ENCODE measurements around the gene NAV2. TPM values are rescaled to one million over a fixed set of nuclear protein-coding genes. Genes with fewer than 3 reads are reported as not detected.

The NAV2 gene
- total RNA-seq, 4 donors from 2014 or later, result 19.2 to 34.7 (median 25.8) TPM

DNA sequence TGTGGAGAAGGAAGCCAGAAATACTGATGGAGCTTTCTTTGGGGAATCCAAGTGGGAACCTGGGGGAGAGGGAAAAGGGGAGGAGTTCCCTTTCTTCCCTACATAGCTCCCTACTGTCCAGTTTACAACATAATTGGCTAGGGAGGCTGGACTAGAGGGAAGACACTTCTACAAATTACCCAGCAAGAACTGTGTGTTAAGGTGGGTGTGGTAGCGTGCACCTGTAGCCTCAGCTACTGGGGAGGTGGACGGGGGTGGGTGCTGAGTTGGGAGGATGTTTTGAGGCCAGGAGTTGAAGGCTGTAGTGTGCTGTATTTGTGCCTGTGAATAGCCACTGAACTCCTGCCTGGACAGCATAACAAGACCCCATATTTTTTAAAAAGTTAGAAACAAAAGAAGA is 74.0 kb downstream of the NAV2 start:
- Histone ChIP-seq H3K27me3 (no peaks in the 10 kb centered on the region), H3K27ac (no peak overlapping the region), H3K9me3 (no peaks in the 10 kb centered on the region), H3K4me3 (no peak overlapping the region), H3K36me3 (no peaks in the 10 kb centered on the region), H3K4me1 (peaks cover 0 to 32% (median 13%) of the 10 kb centered on the region in 4 donors)
- DNase-seq (ENCODE audit: low spot score in 2 of 2), result no peak
- TF ChIP-seq POLR2A (IDR thresholded peaks at IDR 0.05), result no peak
- no peak for TF ChIP-seq EP300 (IDR thresholded peaks at IDR 0.05)
- TF ChIP-seq CTCF (IDR thresholded peaks at IDR 0.05), result no peak
- WGBS, 2 donors, result 80 to 81% methylated on average over 2 of the region's 2 CpGs

DNA sequence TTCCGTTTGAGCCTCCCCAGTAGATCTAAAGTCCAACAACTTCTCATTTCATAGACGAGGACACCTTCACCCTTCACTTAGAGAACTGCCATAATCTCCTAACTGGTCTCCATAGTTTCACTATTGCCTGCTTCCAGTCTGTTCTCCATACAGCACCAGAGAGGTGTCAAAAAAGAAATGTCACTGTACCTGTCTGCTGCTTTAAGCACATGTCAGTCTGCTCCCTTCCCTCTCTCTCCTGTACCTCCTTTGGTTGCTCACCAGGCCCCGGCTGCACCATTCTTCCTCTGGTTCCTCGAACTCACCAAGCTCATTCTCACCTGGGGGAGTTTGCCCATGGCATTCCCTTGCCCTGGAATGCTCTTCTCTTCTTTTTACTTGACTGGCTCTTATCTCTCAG is 75.8 kb downstream of the NAV2 start:
- no peaks in the 10 kb centered on the region for H3K9me3 ChIP-seq
- no peaks in the 10 kb centered on the region for H3K27me3 ChIP-seq
- no peak overlapping the region for H3K27ac ChIP-seq
- no peak for DNase-seq (ENCODE audit: low spot score in 2 of 2)
- peaks cover 0 to 41% (median 13%) of the 10 kb centered on the region in 4 donors for H3K4me1 ChIP-seq
- no peaks in the 10 kb centered on the region for H3K36me3 ChIP-seq
- TF ChIP-seq CTCF (IDR thresholded peaks at IDR 0.05) (no peak), POLR2A (IDR thresholded peaks at IDR 0.05) (no peak), EP300 (IDR thresholded peaks at IDR 0.05) (no peak)
- H3K4me3 ChIP-seq, result no peak overlapping the region
- WGBS, 2 donors, result 85 to 90% methylated on average over 4 of the region's 4 CpGs

DNA sequence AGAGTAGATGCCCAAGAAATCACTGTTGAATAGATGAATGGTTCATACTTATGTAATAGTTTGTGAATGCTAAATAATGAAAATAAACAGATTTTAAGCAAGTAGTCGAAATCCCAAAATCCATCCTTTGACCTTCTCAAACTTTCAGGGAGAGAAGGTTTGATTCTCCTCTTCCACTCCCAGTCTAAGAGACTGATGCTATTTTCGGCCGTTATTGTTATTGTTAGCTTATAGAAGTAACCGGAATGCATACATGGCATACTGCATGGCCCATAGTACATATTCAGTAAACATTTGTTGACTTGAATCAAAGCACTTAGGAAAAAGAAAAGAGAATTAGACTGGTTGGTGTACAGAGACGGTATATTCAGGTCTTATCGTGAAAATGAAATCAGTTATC is 76.6 kb downstream of the NAV2 start:
- Histone ChIP-seq H3K4me1 (peaks cover 0 to 41% (median 13%) of the 10 kb centered on the region in 4 donors), H3K4me3 (no peak overlapping the region), H3K9me3 (no peaks in the 10 kb centered on the region), H3K36me3 (no peaks in the 10 kb centered on the region), H3K27ac (no peak overlapping the region), H3K27me3 (no peaks in the 10 kb centered on the region)
- no peak for DNase-seq (ENCODE audit: low spot score in 2 of 2)
- WGBS, 2 donors, result 58 to 74% methylated on average over 6 of the region's 6 CpGs
- TF ChIP-seq EP300 (IDR thresholded peaks at IDR 0.05) (no peak), CTCF (IDR thresholded peaks at IDR 0.05) (no peak), POLR2A (IDR thresholded peaks at IDR 0.05) (no peak)

GRCh38 chr11:19789835-19790710 is 77.4 kb downstream of the NAV2 start:
- Histone ChIP-seq H3K4me3 (no peak overlapping the region), H3K4me1 (peaks cover 0 to 41% (median 13%) of the 10 kb centered on the region in 4 donors), H3K27me3 (no peaks in the 10 kb centered on the region), H3K27ac (no peak overlapping the region), H3K9me3 (no peaks in the 10 kb centered on the region), H3K36me3 (no peaks in the 10 kb centered on the region)
- no peak for DNase-seq (ENCODE audit: low spot score in 2 of 2)
- TF ChIP-seq EP300 (IDR thresholded peaks at IDR 0.05), result no peak
- no peak for TF ChIP-seq POLR2A (IDR thresholded peaks at IDR 0.05)
- TF ChIP-seq CTCF (IDR thresholded peaks at IDR 0.05), result no peak
- 18 to 29% methylated on average over 10 of the region's 10 CpGs for WGBS, 2 donors

DNA sequence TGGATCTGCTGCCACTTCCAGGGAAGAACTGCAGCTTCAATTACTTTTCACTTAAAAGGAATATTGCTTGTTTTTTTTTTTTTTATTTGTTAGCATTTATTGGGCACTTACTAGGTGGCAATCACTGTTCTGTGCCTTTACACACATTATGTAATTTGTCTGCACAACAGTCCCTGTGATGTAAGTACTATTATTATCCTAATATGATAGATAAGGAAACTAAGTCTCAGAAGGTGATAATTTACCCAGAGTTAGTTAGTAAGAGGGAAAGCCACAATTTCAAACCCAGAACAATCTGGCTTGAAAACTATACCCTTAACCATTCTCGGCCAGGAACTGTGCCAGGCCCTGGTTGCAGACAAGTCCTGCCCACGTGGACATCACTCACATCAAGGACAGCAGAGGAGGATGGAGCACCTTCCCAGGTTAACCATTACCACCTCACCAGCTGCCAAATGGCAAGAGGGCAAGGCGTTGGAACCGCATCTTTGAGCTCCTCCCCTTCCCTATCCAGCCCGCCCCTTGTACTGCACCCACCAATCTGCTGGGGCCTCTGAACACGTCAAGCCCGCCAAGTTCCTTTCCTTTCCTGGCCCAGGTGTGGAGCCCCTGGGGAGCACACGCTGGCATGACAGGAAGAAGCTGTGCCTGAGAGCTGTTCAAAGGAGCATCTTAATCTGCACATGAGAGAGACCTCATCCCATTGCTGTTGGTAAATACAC is 78.4 kb downstream of the NAV2 start:
- no peak for DNase-seq (ENCODE audit: low spot score in 2 of 2)
- H3K27me3 ChIP-seq, result no peaks in the 10 kb centered on the region
- 76 to 79% methylated on average over 8 of the region's 8 CpGs for WGBS, 2 donors
- peaks cover 0 to 41% (median 13%) of the 10 kb centered on the region in 4 donors for H3K4me1 ChIP-seq
- no peak overlapping the region for H3K4me3 ChIP-seq
- H3K36me3 ChIP-seq, result no peaks in the 10 kb centered on the region
- no peaks in the 10 kb centered on the region for H3K9me3 ChIP-seq
- no peak for TF ChIP-seq POLR2A (IDR thresholded peaks at IDR 0.05)
- no peak for TF ChIP-seq EP300 (IDR thresholded peaks at IDR 0.05)
- TF ChIP-seq CTCF (IDR thresholded peaks at IDR 0.05), result no peak
- no peak overlapping the region for H3K27ac ChIP-seq
